H9 (cell line): ENCODE measurements around the gene MYMX. TPM values are rescaled to one million over a fixed set of nuclear protein-coding genes. Genes with fewer than 3 reads are reported as not detected.
"Not testable (repeated sequence)": the region's sequence is repeated elsewhere in the genome, so short reads cannot be mapped to it uniquely, and the experiment has no call there.

Source experiments
- DNase-seq: peaks from one replicate; pipeline ENCODE4 v3.0.0-alpha.2; 2017
- H2AFZ ChIP-seq: one replicate; pipeline ENCODE4 v1.6.1; 2013; ENCODE audit warnings: mild to moderate bottlenecking, low read length, control low read depth, moderate library complexity
- H2AK5ac ChIP-seq: 2 replicates; pipeline ENCODE4 v1.6.1; 2013; ENCODE audit warnings: low read length, control low read depth, mixed read lengths; ENCODE audit not compliant: insufficient read length
- H2BK120ac ChIP-seq: one replicate; pipeline ENCODE4 v1.6.1; 2013; ENCODE audit warnings: low read depth, mild to moderate bottlenecking, low read length, control low read depth, inconsistent platforms; ENCODE audit not compliant: poor library complexity, severe bottlenecking
- H2BK12ac ChIP-seq: 2 replicates; pipeline ENCODE4 v1.6.1; 2013; ENCODE audit warnings: low read length, control low read depth, mixed read lengths, low read depth; ENCODE audit not compliant: insufficient read length
- H2BK15ac ChIP-seq: 2 replicates; pipeline ENCODE4 v1.6.1; 2013; ENCODE audit warnings: low read depth, low read length, control low read depth
- H2BK20ac ChIP-seq: one replicate; pipeline ENCODE4 v1.6.1; 2013; ENCODE audit warnings: low read depth, mild to moderate bottlenecking, low read length, control low read depth, inconsistent platforms; ENCODE audit not compliant: poor library complexity, severe bottlenecking
- H2BK5ac ChIP-seq: 2 replicates; pipeline ENCODE4 v1.6.1; 2013; ENCODE audit warnings: low read length, control low read depth, mixed read lengths; ENCODE audit not compliant: insufficient read length
- H3K14ac ChIP-seq: 2 replicates; pipeline ENCODE4 v1.6.1; 2013; ENCODE audit warnings: low read length, control low read depth; ENCODE audit not compliant: insufficient read depth
- H3K18ac ChIP-seq: 2 replicates; pipeline ENCODE4 v1.6.1; 2013; ENCODE audit warnings: low read depth, mild to moderate bottlenecking, mixed read lengths, low read length, control low read depth; ENCODE audit not compliant: insufficient read length
- H3K23ac ChIP-seq: 2 replicates; pipeline ENCODE4 v1.6.1; 2013; ENCODE audit warnings: low read length, control low read depth, mixed read lengths, low read depth; ENCODE audit not compliant: insufficient read length
- H3K23me2 ChIP-seq: 2 replicates; pipeline ENCODE4 v1.6.1; 2013; ENCODE audit warnings: low read depth, mild to moderate bottlenecking, mixed read lengths, low read length, control low read depth; ENCODE audit not compliant: insufficient read length, poor library complexity, severe bottlenecking
- H3K27ac ChIP-seq: 2 replicates; pipeline ENCODE4 v1.5.1; 2013; ENCODE audit warnings: low read length, control low read depth, mixed read lengths, low read depth; ENCODE audit not compliant: insufficient read length
- H3K27me3 ChIP-seq: 2 replicates; pipeline ENCODE4 v1.6.1; 2013; ENCODE audit warnings: low read length, control low read depth, inconsistent platforms; ENCODE audit not compliant: insufficient read depth
- H3K4ac ChIP-seq: 2 replicates; pipeline ENCODE4 v1.6.1; 2013; ENCODE audit warnings: low read depth, mild to moderate bottlenecking, control low read depth, inconsistent platforms, low read length, moderate library complexity
- H3K4me1 ChIP-seq: 2 replicates; pipeline ENCODE4 v1.6.1; 2013; ENCODE audit warnings: low read length, control low read depth, inconsistent platforms; ENCODE audit not compliant: insufficient read depth
- H3K4me2 ChIP-seq: 2 replicates; pipeline ENCODE4 v1.6.1; 2013; ENCODE audit warnings: low read length, control low read depth, mixed read lengths; ENCODE audit not compliant: insufficient read length, insufficient read depth
- H3K56ac ChIP-seq: 2 replicates; pipeline ENCODE4 v1.6.1; 2013; ENCODE audit warnings: low read depth, mild to moderate bottlenecking, mixed read lengths, low read length, control low read depth; ENCODE audit not compliant: insufficient read length
- H3K79me1 ChIP-seq: 2 replicates; pipeline ENCODE4 v1.6.1; 2013; ENCODE audit warnings: low read depth, mild to moderate bottlenecking, moderate library complexity, low read length, control low read depth, inconsistent platforms; ENCODE audit not compliant: insufficient read depth, poor library complexity, severe bottlenecking
- H3K79me2 ChIP-seq: 2 replicates; pipeline ENCODE4 v1.6.1; 2013; ENCODE audit warnings: low read length, control low read depth, inconsistent platforms; ENCODE audit not compliant: insufficient read depth
- H3K9ac ChIP-seq: 2 replicates; pipeline ENCODE4 v1.6.1; 2013; ENCODE audit warnings: low read length, control low read depth, mixed read lengths; ENCODE audit not compliant: insufficient read length; ENCODE audit errors: extremely low read depth
- H3K9me3 ChIP-seq: one replicate; pipeline ENCODE4 v1.6.1; 2013; ENCODE audit warnings: low read depth, low read length, inconsistent platforms; ENCODE audit not compliant: control insufficient read depth
- H3T11ph ChIP-seq: one replicate; pipeline ENCODE4 v1.6.1; 2013; ENCODE audit warnings: mild to moderate bottlenecking, low read length, control low read depth, inconsistent platforms
- H4K20me1 ChIP-seq: one replicate; pipeline ENCODE4 v1.6.1; 2013; ENCODE audit not compliant: control insufficient read depth, insufficient read length, insufficient read depth
- H4K5ac ChIP-seq: 2 replicates; pipeline ENCODE4 v1.6.1; 2013; ENCODE audit warnings: low read depth, mild to moderate bottlenecking, mixed read lengths, low read length, control low read depth; ENCODE audit not compliant: insufficient read length
- H4K8ac ChIP-seq: replicated peaks from 2 replicates; pipeline ENCODE4 v1.6.1; 2013; ENCODE audit warnings: low read length, control low read depth, mixed read lengths, low read depth; ENCODE audit not compliant: insufficient read length
- H4K91ac ChIP-seq: 2 replicates; pipeline ENCODE4 v1.6.1; 2013; ENCODE audit warnings: low read depth, mild to moderate bottlenecking, moderate library complexity, mixed read lengths, low read length, control low read depth; ENCODE audit not compliant: insufficient read length
- H3K27ac Mint-ChIP-seq, 3 experiments: 2 replicates in 2 of 3; 3 replicates in 1 of 3; pipeline ENCODE4 v1.8.0; 2020 to 2021; ENCODE audit warnings: mixed read lengths in 3 of 3, mild to moderate bottlenecking in 1 of 3, moderate library complexity in 1 of 3
- H3K27me3 Mint-ChIP-seq: 2 replicates; pipeline ENCODE4 v1.8.0; 2021; ENCODE audit warnings: low read depth, mild to moderate bottlenecking, moderate library complexity, mixed read lengths
- H3K36me3 Mint-ChIP-seq, 3 experiments: 2 replicates in 2 of 3; 3 replicates in 1 of 3; pipeline ENCODE4 v1.8.0; 2020 to 2021; ENCODE audit warnings: low read depth in 3 of 3, mixed read lengths in 3 of 3; ENCODE audit not compliant: insufficient read depth in 1 of 3
- H3K4me1 Mint-ChIP-seq, 2 experiments: 2 replicates each; pipeline ENCODE4 v1.8.0; 2020; ENCODE audit warnings: mixed read lengths in 2 of 2
- H3K4me3 Mint-ChIP-seq, 2 experiments: 2 replicates in 1 of 2; 3 replicates in 1 of 2; pipeline ENCODE4 v1.8.0; 2020 to 2021; ENCODE audit warnings: mild to moderate bottlenecking in 2 of 2, mixed read lengths in 2 of 2, moderate library complexity in 1 of 2
- H3K9me3 Mint-ChIP-seq, 2 experiments: 2 replicates in 1 of 2; 3 replicates in 1 of 2; pipeline ENCODE4 v1.8.0; 2020; ENCODE audit warnings: mild to moderate bottlenecking in 2 of 2, mixed read lengths in 2 of 2, moderate library complexity in 1 of 2
- CTCF ChIP-seq: fragments of 200-600 bp; sonication (generic); conservative IDR thresholded peaks from 3 replicates; pipeline ENCODE4 v1.8.0; 2021; ENCODE audit warnings: antibody characterized with exemption, mild to moderate bottlenecking
- WGBS: extraction: QIAGEN DNeasy Blood & Tissue Kit; methylation state at CpG from one replicate; pipeline ENCODE4 v1.1.7; 2013; ENCODE audit warnings: missing lambda C conversion rate, low lambda C conversion rate, mixed read lengths; ENCODE audit not compliant: insufficient read length; ENCODE audit errors: extremely low coverage; 5-methylcytosine and 5-hydroxymethylcytosine counted together
- total RNA-seq: library from RNA; stranded (reverse); gene quantifications from 2 replicates; pipeline ENCODE4 v1.2.1, GENCODE V29; 2021

MYMX gene
- total RNA-seq, 1 experiment from 2014 or later, result 1.1 TPM

DNA sequence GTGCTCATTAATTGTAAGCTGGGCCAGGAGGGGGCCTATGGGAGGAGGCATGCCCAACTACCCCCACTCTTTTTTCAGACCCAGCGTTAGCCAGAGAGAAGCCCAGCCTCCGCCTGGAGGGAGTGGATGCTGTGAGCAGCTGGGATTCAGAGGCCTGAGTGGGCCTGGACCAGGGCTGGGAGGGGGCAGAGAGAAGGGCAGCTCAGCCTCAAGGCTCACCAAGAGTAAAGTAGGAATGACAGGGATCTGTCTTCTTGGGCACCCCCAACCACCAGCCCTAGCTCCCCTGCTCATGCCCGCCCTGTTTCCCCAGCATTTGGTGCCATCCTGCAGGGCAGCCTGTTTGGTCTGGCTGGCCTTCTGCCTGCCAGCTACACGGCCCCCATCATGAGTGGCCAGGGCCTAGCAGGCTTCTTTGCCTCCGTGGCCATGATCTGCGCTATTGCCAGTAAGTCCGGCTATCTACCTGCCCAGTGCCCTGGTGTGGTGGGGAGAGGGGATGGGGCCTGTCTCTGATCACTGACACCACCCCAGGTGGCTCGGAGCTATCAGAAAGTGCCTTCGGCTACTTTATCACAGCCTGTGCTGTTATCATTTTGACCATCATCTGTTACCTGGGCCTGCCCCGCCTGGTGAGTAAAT lies 13.4 kb downstream of the MYMX start:
- peaks cover 11% of the 10 kb centered on the region; the same call in 1 of the 2 replicates for H3K4me1 ChIP-seq

GRCh38 chr6:44231426-44231825 lies 14.7 kb downstream of the MYMX start:
- not testable (repeated sequence) for H2AFZ ChIP-seq, H3K27me3 ChIP-seq, H3K27ac ChIP-seq, H2BK20ac ChIP-seq, H4K91ac ChIP-seq, H3K4me3 Mint-ChIP-seq, H2BK5ac ChIP-seq, H3K79me2 ChIP-seq, H4K8ac ChIP-seq, H3K9me3 Mint-ChIP-seq, H4K20me1 ChIP-seq, H3K9me3 ChIP-seq, H3K4ac ChIP-seq, H2AK5ac ChIP-seq, H3K23ac ChIP-seq, H2BK15ac ChIP-seq, H3K18ac ChIP-seq, H2BK12ac ChIP-seq, H3K27me3 Mint-ChIP-seq, H3K14ac ChIP-seq, H3K23me2 ChIP-seq, H3K9ac ChIP-seq, H3T11ph ChIP-seq, H2BK120ac ChIP-seq, H4K5ac ChIP-seq, H3K56ac ChIP-seq, H3K4me2 ChIP-seq, H3K79me1 ChIP-seq, H3K4me1 ChIP-seq, DNase-seq
- Mint-ChIP-seq H3K36me3 (peaks cover 54 to 81% (median 71%) of the 10 kb centered on the region in 3 experiments), H3K27ac (0 out of 7 replicates have a peak overlapping the region, but pooled peaks of 1 of the 3 experiments have one; percentile 53), H3K4me1 (peaks cover 25 to 41% of the 10 kb centered on the region in 2 experiments)
- WGBS, result no CpG with 5 or more reads among the region's 9 CpGs

More for the DNA sequence above, 13.4 kb downstream of the MYMX start:
- Histone ChIP-seq H2BK12ac (no peak overlapping the region), H3K14ac (no peak overlapping the region), H3K27ac (no peak overlapping the region), H3K4ac (no peak overlapping the region), H3K18ac (no peak overlapping the region), H2AFZ (no peak overlapping the region), H2BK20ac (no peak overlapping the region), H3K4me2 (no peak overlapping the region), H3K23ac (no peak overlapping the region), H2AK5ac (no peak overlapping the region), H2BK120ac (no peak overlapping the region), H3K56ac (no peak overlapping the region), H2BK15ac (no peak overlapping the region), H3K79me2 (peaks cover 8% of the 10 kb centered on the region; the same call in 1 of the 2 replicates), H4K91ac (no peak overlapping the region), H3K27me3 (no peaks in the 10 kb centered on the region), H3T11ph (no peak overlapping the region), H3K23me2 (no peaks in the 10 kb centered on the region), H4K8ac (no peak overlapping the region), H2BK5ac (no peak overlapping the region), H3K9ac (no peak overlapping the region), H3K79me1 (peaks cover 10% of the 10 kb centered on the region), H3K9me3 (no peaks in the 10 kb centered on the region), H4K20me1 (peaks cover 2% of the 10 kb centered on the region), H4K5ac (no peak overlapping the region)
- DNase-seq, result no peak
- no peaks in the 10 kb centered on the region; a peak in 1 of 5 replicates for H3K9me3 Mint-ChIP-seq
- no peaks in the 10 kb centered on the region for H3K27me3 Mint-ChIP-seq
- peaks cover 52 to 70% (median 59%) of the 10 kb centered on the region in 3 experiments for H3K36me3 Mint-ChIP-seq
- no CpG with 5 or more reads among the region's 10 CpGs for WGBS
- no peak overlapping the region for H3K27ac Mint-ChIP-seq
- TF ChIP-seq CTCF, result no peak
- peaks cover 33 to 46% of the 10 kb centered on the region in 2 experiments for H3K4me1 Mint-ChIP-seq
- no peak overlapping the region for H3K4me3 Mint-ChIP-seq
